Liver (tissue), 3 donors: ENCODE measurements around the gene CETN3.

Experiments used
- ATF3 ChIP-seq: IDR thresholded peaks from 2 replicates; pipeline ENCODE4 v1.6.1; 2016; ENCODE audit warnings: antibody characterized with exemption
- CTCF ChIP-seq: fragments of 150-350 bp; IDR thresholded peaks from 2 replicates; pipeline ENCODE4 v1.5.1; 2017; ENCODE audit warnings: improper control_type of control experiment, low read depth, low read length; ENCODE audit not compliant: missing input control
- EGR1 ChIP-seq, 2 donors: IDR thresholded peaks; 2 replicates each; pipeline ENCODE4 v1.6.1; 2016 to 2018; ENCODE audit warnings: antibody characterized with exemption in 2 of 2, low read depth in 2 of 2
- JUND ChIP-seq, 2 donors: IDR thresholded peaks; 2 replicates each; pipeline ENCODE4 v1.6.1; 2016; ENCODE audit warnings: antibody characterized with exemption in 2 of 2
- RAD21 ChIP-seq, 2 donors: IDR thresholded peaks; 2 replicates each; pipeline ENCODE4 v1.6.1; 2016; ENCODE audit warnings: antibody characterized with exemption in 2 of 2, mild to moderate bottlenecking in 2 of 2
- REST ChIP-seq: IDR thresholded peaks from 2 replicates; pipeline ENCODE4 v1.6.1; 2016; ENCODE audit warnings: antibody characterized with exemption, mild to moderate bottlenecking
- TAF1 ChIP-seq: conservative IDR thresholded peaks from 2 replicates; pipeline ENCODE4 v1.6.1; 2016; ENCODE audit warnings: antibody characterized with exemption, mild to moderate bottlenecking
- YY1 ChIP-seq: IDR thresholded peaks from 2 replicates; pipeline ENCODE4 v1.6.1; 2016; ENCODE audit warnings: antibody characterized with exemption, mild to moderate bottlenecking
- ZBTB33 ChIP-seq: IDR thresholded peaks from 2 replicates; pipeline ENCODE4 v1.6.1; 2016; ENCODE audit warnings: antibody characterized with exemption
- donor health status: healthy.
- donor health status: healthy.

GRCh38 chr5:90418214-90418613, 8.7 kb upstream of the CETN3 start:
- TF ChIP-seq RAD21 (IDR thresholded peaks at IDR 0.05) (no peak), CTCF (no peak), JUND (IDR thresholded peaks at IDR 0.05) (no peak), EGR1 (IDR thresholded peaks at IDR 0.05; ENCODE audit: low read depth in 2 of 2) (no peak), ATF3 (no peak), YY1 (no peak), TAF1 (no peak), REST (no peak), ZBTB33 (no peak)
